Esophagus squamous epithelium (tissue), 4 donors: ENCODE measurements around the gene PIK3CG.

Source experiments
- POLR2A ChIP-seq, 4 donors: fragments of 450-650 bp; IDR thresholded peaks; one replicate each; pipeline ENCODE4 v1.6.1; 2017; ENCODE audit warnings: antibody characterized with exemption in 4 of 4, mild to moderate bottlenecking in 4 of 4, moderate library complexity in 3 of 4
- TF ChIP-seq, protein P1 (sequence below), 6 experiments: fragments of 450-650 bp in 4 of 6; fragments of 200-600 bp in 2 of 6; sonication (generic) in 2 of 6; IDR thresholded peaks; one replicate each; pipeline ENCODE4 v1.5.1; 2016 to 2019; ENCODE audit warnings: antibody characterized with exemption in 6 of 6, mild to moderate bottlenecking in 4 of 6, moderate library complexity in 4 of 6

GRCh38 chr7:106916679-106917078 lies 51.6 kb downstream of the PIK3CG start:
- TF ChIP-seq, protein P1, sequence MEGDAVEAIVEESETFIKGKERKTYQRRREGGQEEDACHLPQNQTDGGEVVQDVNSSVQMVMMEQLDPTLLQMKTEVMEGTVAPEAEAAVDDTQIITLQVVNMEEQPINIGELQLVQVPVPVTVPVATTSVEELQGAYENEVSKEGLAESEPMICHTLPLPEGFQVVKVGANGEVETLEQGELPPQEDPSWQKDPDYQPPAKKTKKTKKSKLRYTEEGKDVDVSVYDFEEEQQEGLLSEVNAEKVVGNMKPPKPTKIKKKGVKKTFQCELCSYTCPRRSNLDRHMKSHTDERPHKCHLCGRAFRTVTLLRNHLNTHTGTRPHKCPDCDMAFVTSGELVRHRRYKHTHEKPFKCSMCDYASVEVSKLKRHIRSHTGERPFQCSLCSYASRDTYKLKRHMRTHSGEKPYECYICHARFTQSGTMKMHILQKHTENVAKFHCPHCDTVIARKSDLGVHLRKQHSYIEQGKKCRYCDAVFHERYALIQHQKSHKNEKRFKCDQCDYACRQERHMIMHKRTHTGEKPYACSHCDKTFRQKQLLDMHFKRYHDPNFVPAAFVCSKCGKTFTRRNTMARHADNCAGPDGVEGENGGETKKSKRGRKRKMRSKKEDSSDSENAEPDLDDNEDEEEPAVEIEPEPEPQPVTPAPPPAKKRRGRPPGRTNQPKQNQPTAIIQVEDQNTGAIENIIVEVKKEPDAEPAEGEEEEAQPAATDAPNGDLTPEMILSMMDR (IDR thresholded peaks at IDR 0.05), result no peak
- no peak for TF ChIP-seq POLR2A (IDR thresholded peaks at IDR 0.05)
